Esophagus muscularis mucosa (tissue), 4 donors: ENCODE data around the gene NCKAP5. TPM values are rescaled to one million over a fixed set of nuclear protein-coding genes. Genes with fewer than 3 reads are reported as not detected.

Experiments
- DNase-seq: peaks from one replicate; pipeline ENCODE4 v3.0.0-alpha.2; 2017; ENCODE audit errors: extremely low spot score
- H3K27ac ChIP-seq, 4 donors: fragments of 200-600 bp; sonication (generic); replicated peaks in 1 of 4; 1 replicate in 3 of 4; 2 replicates in 1 of 4; pipeline ENCODE4 v1.5.1; 2016 to 2019; ENCODE audit warnings: mild to moderate bottlenecking in 1 of 4
- H3K27me3 ChIP-seq, 4 donors: fragments of 200-600 bp; sonication (generic); one replicate each; pipeline versions ENCODE4 v1.5.1 to v1.6.0; 2016 to 2019
- H3K36me3 ChIP-seq, 4 donors: fragments of 200-600 bp; sonication (generic); one replicate each; pipeline ENCODE4 v1.5.1; 2016 to 2019
- H3K4me1 ChIP-seq, 4 donors: fragments of 200-600 bp; sonication (generic); one replicate each; pipeline ENCODE4 v1.5.1; 2016 to 2019
- H3K4me3 ChIP-seq, 4 donors: fragments of 200-600 bp; sonication (generic); 1 replicate in 2 of 4; 2 replicates in 2 of 4; pipeline ENCODE4 v1.5.1; 2016 to 2019; ENCODE audit warnings: mild to moderate bottlenecking in 4 of 4, moderate library complexity in 1 of 4
- H3K9me3 ChIP-seq, 4 donors: fragments of 200-600 bp; sonication (generic); 1 replicate in 3 of 4; 2 replicates in 1 of 4; pipeline ENCODE4 v1.5.1; 2016 to 2019
- CTCF ChIP-seq, 3 experiments: fragments of 200-600 bp in 2 of 3; fragments of 450-650 bp in 1 of 3; sonication (generic) in 2 of 3; IDR thresholded peaks; one replicate each; pipeline ENCODE4 v1.5.1; 2017 to 2019; ENCODE audit warnings: antibody characterized with exemption in 3 of 3, mild to moderate bottlenecking in 2 of 3, moderate library complexity in 1 of 3
- EP300 ChIP-seq: sonication (generic); formaldehyde crosslinking; IDR thresholded peaks from one replicate; pipeline ENCODE4 v1.6.1; 2017; ENCODE audit warnings: antibody characterized with exemption
- POLR2A ChIP-seq: fragments of 450-650 bp; IDR thresholded peaks from one replicate; pipeline ENCODE4 v1.6.1; 2017; ENCODE audit warnings: antibody characterized with exemption, moderate library complexity, mild to moderate bottlenecking, low read depth
- POLR2AphosphoS5 ChIP-seq, 2 donors: sonication (generic); formaldehyde crosslinking; IDR thresholded peaks; one replicate each; pipeline ENCODE4 v1.6.1; 2017; ENCODE audit warnings: antibody characterized with exemption in 2 of 2
- WGBS: methylation state at CpG from one replicate; pipeline ENCODE4 v1.1.5; 2018; 5-methylcytosine and 5-hydroxymethylcytosine counted together
- intact Hi-C: fragments of 100-400 bp; cut with DNase I; formaldehyde crosslinking; loops from one replicate; pipeline ENCODE4 v1.15.1; 2023
- total RNA-seq, 4 donors: library from RNA; depleted of rRNA; stranded (reverse); fragments of >200 nt; gene quantifications; one replicate each; pipeline versions ENCODE4 v1.1.0 to v1.2.1, GENCODE V29; 2016

The NCKAP5 gene
- total RNA-seq, 4 donors from 2014 or later, result 0.33 to 1.8 (median 1.0) TPM

- DNase-seq, result peak; percentile 50
- WGBS, result 82% methylated on average over 6 of the region's 6 CpGs
- no peaks in the 10 kb centered on the region for H3K36me3 ChIP-seq
- H3K4me1 ChIP-seq, result no peaks in the 10 kb centered on the region
- no peaks in the 10 kb centered on the region for H3K9me3 ChIP-seq
- intact Hi-C loops, result no loop called here
- TF ChIP-seq POLR2AphosphoS5 (IDR thresholded peaks at IDR 0.05), result no peak
- no peak for TF ChIP-seq EP300
- no peak for TF ChIP-seq CTCF (IDR thresholded peaks at IDR 0.05)
- H3K27ac ChIP-seq, result no peak overlapping the region
- no peak overlapping the region for H3K4me3 ChIP-seq
- H3K27me3 ChIP-seq, result no peaks in the 10 kb centered on the region
Measured at GRCh38 chr2:132733094-132733493, 835.2 kb downstream of the NCKAP5 start.

- H3K36me3 ChIP-seq, result no peaks in the 10 kb centered on the region
- 77% methylated on average over 6 of the region's 6 CpGs for WGBS
- no peak for TF ChIP-seq EP300
- no peaks in the 10 kb centered on the region for H3K9me3 ChIP-seq
- H3K4me3 ChIP-seq, result no peak overlapping the region
- no peaks in the 10 kb centered on the region for H3K27me3 ChIP-seq
- H3K4me1 ChIP-seq, result no peaks in the 10 kb centered on the region
- intact Hi-C loops, result no loop called here
- no peak overlapping the region for H3K27ac ChIP-seq
- DNase-seq, result peak; percentile 50
Measured at GRCh38 chr2:132732694-132733093, 835.6 kb downstream of the NCKAP5 start.

GRCh38 chr2:132731441-132731840 is 836.8 kb downstream of the NCKAP5 start:
- H3K4me3 ChIP-seq, result no peak overlapping the region
- DNase-seq, result no peak
- TF ChIP-seq EP300, result no peak
- TF ChIP-seq POLR2AphosphoS5 (IDR thresholded peaks at IDR 0.05), result no peak
- TF ChIP-seq CTCF (IDR thresholded peaks at IDR 0.05), result no peak
- TF ChIP-seq POLR2A, result no peak
- no peak overlapping the region for H3K27ac ChIP-seq
- no peaks in the 10 kb centered on the region for H3K4me1 ChIP-seq
- no peaks in the 10 kb centered on the region for H3K36me3 ChIP-seq
- no peaks in the 10 kb centered on the region for H3K9me3 ChIP-seq
- no peaks in the 10 kb centered on the region for H3K27me3 ChIP-seq
- intact Hi-C loops, result no loop called here
- WGBS, result 88% methylated on average over 5 of the region's 5 CpGs

GRCh38 chr2:132730611-132731010 is 837.7 kb downstream of the NCKAP5 start:
- 79% methylated on average over 6 of the region's 6 CpGs for WGBS
- DNase-seq, result peak; percentile 68
- H3K9me3 ChIP-seq, result no peaks in the 10 kb centered on the region
- H3K4me1 ChIP-seq, result no peaks in the 10 kb centered on the region
- H3K27me3 ChIP-seq, result no peaks in the 10 kb centered on the region
- H3K36me3 ChIP-seq, result no peaks in the 10 kb centered on the region
- H3K4me3 ChIP-seq, result no peak overlapping the region
- no peak overlapping the region for H3K27ac ChIP-seq
- intact Hi-C loops, result no loop called here
- TF ChIP-seq POLR2AphosphoS5 (IDR thresholded peaks at IDR 0.05) (no peak), CTCF (IDR thresholded peaks at IDR 0.05) (no peak), EP300 (no peak), POLR2A (no peak)

- peak; percentile 74 for DNase-seq
- intact Hi-C loops, result no loop called here
- Histone ChIP-seq H3K36me3 (no peaks in the 10 kb centered on the region), H3K4me1 (no peaks in the 10 kb centered on the region), H3K27me3 (no peaks in the 10 kb centered on the region), H3K9me3 (no peaks in the 10 kb centered on the region), H3K4me3 (no peak overlapping the region), H3K27ac (no peak overlapping the region)
- TF ChIP-seq POLR2A (no peak), EP300 (no peak), CTCF (IDR thresholded peaks at IDR 0.05) (no peak), POLR2AphosphoS5 (IDR thresholded peaks at IDR 0.05) (no peak)
Measured at GRCh38 chr2:132729522-132729921, 838.7 kb downstream of the NCKAP5 start.
